Mesenchymal stem cell (in vitro differentiated cells and primary cell): Measurements from ENCODE around the gene CMKLR1.

Experiments used
- DNase-seq: peaks from one replicate; pipeline ENCODE4 v3.0.0-alpha.2; 2013
- H2AFZ ChIP-seq: one replicate; pipeline ENCODE4 v1.6.1; 2013; ENCODE audit warnings: low read depth, mild to moderate bottlenecking, control low read depth, inconsistent platforms, low read length, moderate library complexity
- H2AK5ac ChIP-seq: 2 replicates; pipeline ENCODE4 v1.6.1; 2013; ENCODE audit warnings: low read length, moderate library complexity, mild to moderate bottlenecking, inconsistent platforms; ENCODE audit not compliant: severe bottlenecking
- H2BK120ac ChIP-seq: one replicate; pipeline ENCODE4 v1.6.1; 2013; ENCODE audit warnings: low read depth, mild to moderate bottlenecking, inconsistent platforms, low read length, moderate library complexity
- H2BK12ac ChIP-seq, 2 experiments: one replicate each; pipeline ENCODE4 v1.6.1; 2013; ENCODE audit warnings: inconsistent platforms in 2 of 2, low read length in 2 of 2, mild to moderate bottlenecking in 2 of 2, moderate library complexity in 2 of 2, control low read depth in 1 of 2
- H2BK15ac ChIP-seq: one replicate; pipeline ENCODE4 v1.6.1; 2013; ENCODE audit warnings: mild to moderate bottlenecking, low read depth, inconsistent platforms; ENCODE audit not compliant: poor library complexity, severe bottlenecking
- H2BK5ac ChIP-seq: 2 replicates; pipeline ENCODE4 v1.6.1; 2013; ENCODE audit warnings: low read depth, mild to moderate bottlenecking, low read length, control low read depth, inconsistent platforms; ENCODE audit not compliant: poor library complexity, severe bottlenecking
- H3K14ac ChIP-seq, 2 experiments: one replicate each; pipeline ENCODE4 v1.6.1; 2013; ENCODE audit warnings: inconsistent platforms in 2 of 2, low read length in 2 of 2, control low read depth in 1 of 2, mild to moderate bottlenecking in 1 of 2, moderate library complexity in 1 of 2
- H3K18ac ChIP-seq, 2 experiments: one replicate each; pipeline ENCODE4 v1.6.1; 2013; ENCODE audit warnings: inconsistent platforms in 2 of 2, low read length in 2 of 2, control low read depth in 1 of 2, low read depth in 1 of 2, mild to moderate bottlenecking in 1 of 2
- H3K23ac ChIP-seq, 2 experiments: one replicate each; pipeline ENCODE4 v1.6.1; 2013; ENCODE audit warnings: inconsistent platforms in 2 of 2, low read length in 2 of 2, mild to moderate bottlenecking in 2 of 2, moderate library complexity in 2 of 2, control low read depth in 1 of 2
- H3K27ac ChIP-seq: 2 replicates; pipeline ENCODE4 v1.5.1; 2013; ENCODE audit warnings: mild to moderate bottlenecking, moderate library complexity, low read length, control low read depth, inconsistent platforms; ENCODE audit not compliant: poor library complexity, severe bottlenecking
- H3K27me3 ChIP-seq, 2 experiments: 2 replicates each; pipeline versions ENCODE4 v1.6.1 to v1.7.0; 2013; ENCODE audit warnings: low read length in 2 of 2, mild to moderate bottlenecking in 2 of 2, moderate library complexity in 2 of 2, control low read depth in 1 of 2, inconsistent platforms in 1 of 2; ENCODE audit not compliant: control insufficient read depth in 1 of 2, insufficient read depth in 1 of 2
- H3K36me3 ChIP-seq, 2 experiments: 2 replicates each; pipeline versions ENCODE4 v1.6.1 to v1.7.0; 2013; ENCODE audit warnings: low read length in 2 of 2, control low read depth in 1 of 2, inconsistent platforms in 1 of 2, low read depth in 1 of 2, mild to moderate bottlenecking in 1 of 2; ENCODE audit not compliant: insufficient read depth in 2 of 2, control insufficient read depth in 1 of 2
- H3K4ac ChIP-seq, 2 experiments: one replicate each; pipeline ENCODE4 v1.6.1; 2013; ENCODE audit warnings: inconsistent platforms in 2 of 2, low read length in 2 of 2, mild to moderate bottlenecking in 2 of 2, moderate library complexity in 2 of 2, control low read depth in 1 of 2, low read depth in 1 of 2
- H3K4me1 ChIP-seq: 2 replicates; pipeline ENCODE4 v1.6.1; 2013; ENCODE audit warnings: low read depth, low read length, control low read depth; ENCODE audit not compliant: control insufficient read depth, insufficient read depth
- H3K4me2 ChIP-seq: 2 replicates; pipeline ENCODE4 v1.6.1; 2013; ENCODE audit warnings: low read length, mild to moderate bottlenecking, inconsistent platforms; ENCODE audit not compliant: poor library complexity, severe bottlenecking
- H3K4me3 ChIP-seq, 2 experiments: 2 replicates each; pipeline versions ENCODE4 v1.5.1 to v1.7.0; 2013; ENCODE audit warnings: low read length in 2 of 2, mild to moderate bottlenecking in 2 of 2, control low read depth in 1 of 2, low read depth in 1 of 2; ENCODE audit not compliant: insufficient read depth in 1 of 2
- H3K79me1 ChIP-seq: replicated peaks from 2 replicates; pipeline ENCODE4 v1.6.1; 2013; ENCODE audit warnings: mild to moderate bottlenecking, control low read depth, low read length, inconsistent platforms; ENCODE audit not compliant: poor library complexity, severe bottlenecking
- H3K9ac ChIP-seq: 2 replicates; pipeline ENCODE4 v1.7.0; 2013; ENCODE audit warnings: mild to moderate bottlenecking, low read length, moderate library complexity
- H3K9me3 ChIP-seq: 2 replicates; pipeline ENCODE4 v1.7.0; 2013; ENCODE audit warnings: mild to moderate bottlenecking, low read length; ENCODE audit not compliant: control insufficient read depth
- H4K8ac ChIP-seq: one replicate; pipeline ENCODE4 v1.6.1; 2013; ENCODE audit warnings: inconsistent platforms, mild to moderate bottlenecking, low read length, moderate library complexity
- H4K91ac ChIP-seq: one replicate; pipeline ENCODE4 v1.6.1; 2013; ENCODE audit warnings: mild to moderate bottlenecking, low read length, inconsistent platforms
- WGBS: methylation state at CpG from one replicate; pipeline ENCODE4 v1.1.7; 2013; ENCODE audit warnings: mixed read lengths; 5-methylcytosine and 5-hydroxymethylcytosine counted together

CMKLR1 gene

GRCh38 chr12:108284163-108284562 lies 54.9 kb downstream of the CMKLR1 start:
- Histone ChIP-seq H2BK5ac (no peak overlapping the region), H3K9me3 (no peaks in the 10 kb centered on the region), H2BK120ac (no peak overlapping the region)

GRCh38 chr12:108282676-108283075 lies 56.4 kb downstream of the CMKLR1 start:
- DNase-seq: no peak
- no peaks in the 10 kb centered on the region for H3K36me3 ChIP-seq
- no peaks in the 10 kb centered on the region for H3K4me1 ChIP-seq
- no peak overlapping the region for H3K18ac ChIP-seq
- no peak overlapping the region for H2BK5ac ChIP-seq
- H3K23ac ChIP-seq: no peak overlapping the region
- H3K9me3 ChIP-seq: no peaks in the 10 kb centered on the region
- H3K14ac ChIP-seq: no peak overlapping the region
- H2BK15ac ChIP-seq: no peak overlapping the region
- no peak overlapping the region for H2AK5ac ChIP-seq
- WGBS: 78% methylated on average over 3 of the region's 3 CpGs
- peaks cover 9 to 51% of the 10 kb centered on the region in 2 experiments for H3K27me3 ChIP-seq
- no peak overlapping the region for H3K9ac ChIP-seq
- H3K4me3 ChIP-seq: no peak overlapping the region
- no peak overlapping the region for H4K8ac ChIP-seq
- H3K27ac ChIP-seq: no peak overlapping the region
- no peak overlapping the region for H2BK120ac ChIP-seq
- H2BK12ac ChIP-seq: no peak overlapping the region
- no peak overlapping the region for H2AFZ ChIP-seq
- no peak overlapping the region for H4K91ac ChIP-seq
- H3K79me1 ChIP-seq: no peaks in the 10 kb centered on the region
- H3K4ac ChIP-seq: no peak overlapping the region
- H3K4me2 ChIP-seq: no peak overlapping the region

More at GRCh38 chr12:108284163-108284562, 54.9 kb downstream of the CMKLR1 start:
- no peak overlapping the region for H4K8ac ChIP-seq
- no peaks in the 10 kb centered on the region for H3K79me1 ChIP-seq
- no peak overlapping the region for H2AK5ac ChIP-seq
- H3K4ac ChIP-seq: no peak overlapping the region
- H3K18ac ChIP-seq: no peak overlapping the region
- no peak overlapping the region for H3K23ac ChIP-seq
- peaks cover 9 to 49% of the 10 kb centered on the region in 2 experiments for H3K27me3 ChIP-seq
- no peaks in the 10 kb centered on the region for H3K36me3 ChIP-seq
- no peak overlapping the region for H3K14ac ChIP-seq
- no peak overlapping the region for H3K27ac ChIP-seq
- H4K91ac ChIP-seq: no peak overlapping the region
- no peak overlapping the region for H3K9ac ChIP-seq
- no peak overlapping the region for H3K4me3 ChIP-seq
- no peak overlapping the region for H3K4me2 ChIP-seq
- DNase-seq: no peak
- 68% methylated on average over 7 of the region's 7 CpGs for WGBS
- H2BK15ac ChIP-seq: no peak overlapping the region
- no peak overlapping the region for H2BK12ac ChIP-seq
- no peaks in the 10 kb centered on the region for H3K4me1 ChIP-seq
- H2AFZ ChIP-seq: no peak overlapping the region

- H2BK120ac ChIP-seq: no peak overlapping the region
- no peak overlapping the region for H2AK5ac ChIP-seq
- no peak for DNase-seq
- H3K27me3 ChIP-seq: peaks cover 9 to 51% of the 10 kb centered on the region in 2 experiments
- no peak overlapping the region for H3K4ac ChIP-seq
- no peak overlapping the region for H2BK15ac ChIP-seq
- H3K9me3 ChIP-seq: no peaks in the 10 kb centered on the region
- no peak overlapping the region for H3K27ac ChIP-seq
- no peaks in the 10 kb centered on the region for H3K79me1 ChIP-seq
- H3K4me2 ChIP-seq: no peak overlapping the region
- no peak overlapping the region for H4K91ac ChIP-seq
- no peaks in the 10 kb centered on the region for H3K4me1 ChIP-seq
- no peak overlapping the region for H3K23ac ChIP-seq
- no peaks in the 10 kb centered on the region for H3K36me3 ChIP-seq
- no peak overlapping the region for H2BK5ac ChIP-seq
- WGBS: 0% methylated on average over 2 of the region's 2 CpGs
- H3K14ac ChIP-seq: no peak overlapping the region
- H3K18ac ChIP-seq: no peak overlapping the region
- no peak overlapping the region for H3K4me3 ChIP-seq
- H2AFZ ChIP-seq: no peak overlapping the region
- no peak overlapping the region for H2BK12ac ChIP-seq
- H3K9ac ChIP-seq: no peak overlapping the region
- no peak overlapping the region for H4K8ac ChIP-seq
These were observed 57.0 kb downstream of the CMKLR1 start for GRCh38 chr12:108282160-108282559.

GRCh38 chr12:108277613-108278012 lies 61.5 kb downstream of the CMKLR1 start:
- H4K91ac ChIP-seq: no peak overlapping the region
- no peak overlapping the region for H3K4me2 ChIP-seq
- no peak overlapping the region for H3K9ac ChIP-seq
- H2BK5ac ChIP-seq: no peak overlapping the region
- H2BK15ac ChIP-seq: no peak overlapping the region
- no peak overlapping the region for H2BK120ac ChIP-seq
- no peaks in the 10 kb centered on the region for H3K36me3 ChIP-seq
- no peaks in the 10 kb centered on the region for H3K4me1 ChIP-seq
- H3K9me3 ChIP-seq: peaks cover 4% of the 10 kb centered on the region
- H4K8ac ChIP-seq: no peak overlapping the region
- H2AK5ac ChIP-seq: no peak overlapping the region
- H3K14ac ChIP-seq: no peak overlapping the region
- H3K18ac ChIP-seq: no peak overlapping the region
- H3K23ac ChIP-seq: no peak overlapping the region
- no peak overlapping the region for H2AFZ ChIP-seq
- no peak overlapping the region for H2BK12ac ChIP-seq
- no peak overlapping the region for H3K27ac ChIP-seq
- no peaks in the 10 kb centered on the region for H3K79me1 ChIP-seq
- DNase-seq: no peak
- no peak overlapping the region for H3K4me3 ChIP-seq
- no peak overlapping the region for H3K4ac ChIP-seq
- H3K27me3 ChIP-seq: peaks cover 4 to 56% of the 10 kb centered on the region in 2 experiments
